PFSK-1 (cell line): Measurements from ENCODE around the gene TMEFF1.

ENCODE experiments used
- FOXP2 ChIP-seq: optimal IDR thresholded peaks from 2 replicates; pipeline ENCODE3; 2011; ENCODE audit warnings: borderline replicate concordance, control low read depth, inconsistent platforms; ENCODE audit not compliant: insufficient read depth; ENCODE audit errors: extremely low read length, extremely low read depth
- POLR2AphosphoS5 ChIP-seq: IDR thresholded peaks from 2 replicates; pipeline ENCODE4 v1.6.1; 2012; ENCODE audit warnings: low read depth, mild to moderate bottlenecking, control low read depth, low read length, moderate library complexity
- REST ChIP-seq, 2 experiments: IDR thresholded peaks; 2 replicates each; pipeline versions ENCODE4 v1.6.1 to v1.8.0; 2011 to 2012; ENCODE audit warnings: low read depth in 2 of 2, low read length in 2 of 2, control low read depth in 1 of 2, inconsistent platforms in 1 of 2, mild to moderate bottlenecking in 1 of 2, moderate library complexity in 1 of 2; ENCODE audit not compliant: insufficient read depth in 1 of 2
- SIN3A ChIP-seq: IDR thresholded peaks from 2 replicates; pipeline ENCODE4 v1.6.1; 2012; ENCODE audit warnings: mild to moderate bottlenecking, low read length, moderate library complexity, borderline replicate concordance; ENCODE audit not compliant: insufficient read depth
- TAF1 ChIP-seq: IDR thresholded peaks from 2 replicates; pipeline ENCODE4 v1.6.1; 2012; ENCODE audit warnings: low read length, control low read depth, borderline replicate concordance; ENCODE audit not compliant: insufficient read depth

The TMEFF1 gene

GRCh38 chr9:100605405-100605804, 132.5 kb downstream of the TMEFF1 start:
- TF ChIP-seq REST (IDR thresholded peaks at IDR 0.05; ENCODE audit: insufficient read depth in 1 of 2, low read depth in 2 of 2, low read length in 2 of 2) (no peak), FOXP2 (no peak), POLR2AphosphoS5 (no peak), TAF1 (no peak), SIN3A (no peak)

GRCh38 chr9:100619194-100619593, 146.2 kb downstream of the TMEFF1 start:
- TF ChIP-seq POLR2AphosphoS5 = no peak
- no peak for TF ChIP-seq TAF1
- no peak for TF ChIP-seq REST (IDR thresholded peaks at IDR 0.05; ENCODE audit: insufficient read depth in 1 of 2, low read depth in 2 of 2, low read length in 2 of 2)
- TF ChIP-seq SIN3A = no peak
- TF ChIP-seq FOXP2 = no peak

- TF ChIP-seq REST (IDR thresholded peaks at IDR 0.05; ENCODE audit: insufficient read depth in 1 of 2, low read depth in 2 of 2, low read length in 2 of 2) = no peak
- TF ChIP-seq FOXP2 = no peak
- TF ChIP-seq SIN3A = no peak
- TF ChIP-seq POLR2AphosphoS5 = no peak
- TF ChIP-seq TAF1 = no peak
Observed at GRCh38 chr9:100619665-100620064, 146.7 kb downstream of the TMEFF1 start.

GRCh38 chr9:100623969-100624368, 151.0 kb downstream of the TMEFF1 start:
- TF ChIP-seq POLR2AphosphoS5 (no peak), REST (IDR thresholded peaks at IDR 0.05; ENCODE audit: insufficient read depth in 1 of 2, low read depth in 2 of 2, low read length in 2 of 2) (no peak), TAF1 (no peak), FOXP2 (no peak), SIN3A (no peak)

- no peak for TF ChIP-seq POLR2AphosphoS5
- TF ChIP-seq FOXP2 = no peak
- no peak for TF ChIP-seq REST (IDR thresholded peaks at IDR 0.05; ENCODE audit: insufficient read depth in 1 of 2, low read depth in 2 of 2, low read length in 2 of 2)
- no peak for TF ChIP-seq SIN3A
- no peak for TF ChIP-seq TAF1
Observed at GRCh38 chr9:100626949-100627348, 154.0 kb downstream of the TMEFF1 start.
